HCT116 (cell line): Measurements from ENCODE around the gene SEC24C. TPM values are rescaled to one million over a fixed set of nuclear protein-coding genes. Genes with fewer than 3 reads are reported as not detected.

Experiments
- ATAC-seq: fragments of 200-7000 bp; cut with Tn5 transposase; 2 replicates; pipeline ENCODE4 v1.9.1; 2020; ENCODE audit warnings: mild to moderate bottlenecking, moderate library complexity
- BruUV-seq: library from RNA; stranded (reverse); fragments of 400-500 nt; replicated peaks from 2 replicates; lab custom pipeline; 2021; lab: Mats Ljungman, UMichigan
- CTCF ChIA-PET: fragments of 300-600 bp; sonication (Branson Sonifier 250); formaldehyde crosslinking; loops from one replicate; lab custom pipeline; 2021; ENCODE audit warnings: antibody characterized with exemption; lab: Charles Lee
- POLR2A ChIA-PET: fragments of 300-600, 350-600 bp; sonication (Branson Sonifier 250); formaldehyde crosslinking; loops from one replicate; lab custom pipeline; 2021; ENCODE audit warnings: antibody characterized with exemption; lab: Charles Lee
- RAD21 ChIA-PET, 2 experiments: fragments of 300-600 bp; sonication (Branson Sonifier 250); formaldehyde crosslinking; loops; one replicate each; lab custom pipeline; 2023; ENCODE audit warnings: low total read pairs in 2 of 2; ENCODE audit not compliant: uncharacterized antibody in 2 of 2, unreplicated experiment in 2 of 2, low non-redundant PET in 1 of 2; lab: Charles Lee
- DNase-seq: peaks from one replicate; pipeline ENCODE4 v3.0.0-alpha.2; 2010; ENCODE audit warnings: low read depth, low spot score
- H2AFZ ChIP-seq: fragments of 200-600 bp; shearing (Covaris generic), sonication (generic); 2 replicates; pipeline ENCODE4 v1.6.1; 2017; ENCODE audit warnings: low read depth, mixed run types, mixed read lengths, antibody characterized with exemption, low read length; ENCODE audit not compliant: poor library complexity, severe bottlenecking
- H3K27ac ChIP-seq: 2 replicates; pipeline ENCODE4 v1.5.1; 2012; ENCODE audit warnings: low read depth, low read length
- H3K27me3 ChIP-seq: fragments of 200-600 bp; sonication (generic); 2 replicates; pipeline ENCODE4 v1.6.1; 2016; ENCODE audit warnings: mixed run types, low read length, mixed read lengths; ENCODE audit not compliant: insufficient read depth
- H3K36me3 ChIP-seq, 2 experiments: fragments of 200-500 bp in 1 of 2; fragments of 200-600 bp in 1 of 2; sonication (Bioruptor generic) in 1 of 2; sonication (generic) in 1 of 2; 2 replicates each; pipeline versions ENCODE4 v1.5.1 to v1.6.1; 2014 to 2016; ENCODE audit warnings: low read length in 2 of 2, inconsistent platforms in 1 of 2, mixed read lengths in 1 of 2, mixed run types in 1 of 2; ENCODE audit not compliant: insufficient read depth in 2 of 2, control insufficient read depth in 1 of 2
- H3K4me1 ChIP-seq, 2 experiments: fragments of 200-600 bp in 1 of 2; sonication (generic) in 1 of 2; 2 replicates each; pipeline versions ENCODE4 v1.5.1 to v1.6.1; 2012 to 2017; ENCODE audit warnings: low read length in 2 of 2, inconsistent platforms in 1 of 2, mild to moderate bottlenecking in 1 of 2, mixed read lengths in 1 of 2, mixed run types in 1 of 2, moderate library complexity in 1 of 2; ENCODE audit not compliant: insufficient read depth in 2 of 2, control insufficient read depth in 1 of 2
- H3K4me2 ChIP-seq: fragments of 200-600 bp; sonication (generic); 2 replicates; pipeline ENCODE4 v1.6.1; 2017; ENCODE audit warnings: mixed run types, low read length, mixed read lengths
- H3K4me3 ChIP-seq, 2 experiments: fragments of 200-600 bp in 1 of 2; sonication (generic) in 1 of 2; replicated peaks in 1 of 2; 2 replicates each; pipeline ENCODE4 v1.5.1; 2011 to 2016; ENCODE audit warnings: low read length in 2 of 2, control low read depth in 1 of 2, low read depth in 1 of 2, mild to moderate bottlenecking in 1 of 2, mixed read lengths in 1 of 2, mixed run types in 1 of 2
- H3K79me2 ChIP-seq: fragments of 200-600 bp; sonication (generic); 2 replicates; pipeline ENCODE4 v1.6.1; 2017; ENCODE audit warnings: mild to moderate bottlenecking, mixed run types, low read length, moderate library complexity, mixed read lengths; ENCODE audit not compliant: insufficient read depth
- H3K9ac ChIP-seq: fragments of 200-600 bp; sonication (generic); 2 replicates; pipeline ENCODE4 v1.6.1; 2016; ENCODE audit warnings: low read length, mixed read lengths
- H3K9me2 ChIP-seq: fragments of 200-600 bp; sonication (generic), shearing (Covaris generic); 2 replicates; pipeline ENCODE4 v1.6.1; 2017; ENCODE audit warnings: mixed run types, mild to moderate bottlenecking, moderate library complexity; ENCODE audit not compliant: insufficient read depth
- H3K9me3 ChIP-seq, 2 experiments: fragments of 200-500 bp in 1 of 2; fragments of 200-600 bp in 1 of 2; sonication (Bioruptor generic) in 1 of 2; sonication (generic) in 1 of 2; 2 replicates each; pipeline ENCODE4 v1.6.1; 2014 to 2017; ENCODE audit warnings: low read length in 2 of 2, mixed read lengths in 2 of 2, inconsistent platforms in 1 of 2, low read depth in 1 of 2, mild to moderate bottlenecking in 1 of 2, mixed run types in 1 of 2, moderate library complexity in 1 of 2; ENCODE audit not compliant: control insufficient read depth in 1 of 2, insufficient read depth in 1 of 2
- H4K20me1 ChIP-seq: fragments of 200-600 bp; sonication (generic), shearing (Covaris generic); 2 replicates; pipeline ENCODE4 v1.6.1; 2017; ENCODE audit warnings: mixed run types, mild to moderate bottlenecking, moderate library complexity; ENCODE audit not compliant: insufficient read depth
- CBX3 ChIP-seq: IDR thresholded peaks from 2 replicates; pipeline ENCODE4 v1.6.1; 2012; ENCODE audit warnings: low read depth
- EGR1 ChIP-seq: IDR thresholded peaks from 2 replicates; pipeline ENCODE4 v1.6.1; 2012; ENCODE audit warnings: low read depth
- ELF1 ChIP-seq: IDR thresholded peaks from 2 replicates; pipeline ENCODE4 v1.6.1; 2012; ENCODE audit warnings: low read depth, borderline replicate concordance
- EZH2 ChIP-seq: fragments of 200-600 bp; sonication (generic); IDR thresholded peaks from 2 replicates; pipeline ENCODE4 v1.6.1; 2017; ENCODE audit warnings: antibody characterized with exemption, mixed run types
- FOSL1 ChIP-seq: IDR thresholded peaks from 2 replicates; pipeline ENCODE4 v1.6.1; 2012; ENCODE audit warnings: low read depth
- POLR2AphosphoS5 ChIP-seq: IDR thresholded peaks from 2 replicates; pipeline ENCODE4 v1.6.1; 2011; ENCODE audit warnings: mild to moderate bottlenecking, low read depth, low read length, moderate library complexity
- REST ChIP-seq: IDR thresholded peaks from 2 replicates; pipeline ENCODE4 v1.6.1; 2012; ENCODE audit warnings: low read depth
- SIN3A ChIP-seq: IDR thresholded peaks from 2 replicates; pipeline ENCODE4 v1.6.1; 2012; ENCODE audit warnings: low read depth
- SP1 ChIP-seq: IDR thresholded peaks from 2 replicates; pipeline ENCODE4 v1.6.1; 2012; ENCODE audit warnings: low read depth
- SRF ChIP-seq: IDR thresholded peaks from 2 replicates; pipeline ENCODE4 v1.6.1; 2012; ENCODE audit warnings: low read depth
- TCF7L2 ChIP-seq: IDR thresholded peaks from 2 replicates; pipeline ENCODE4 v1.7.0; 2011; ENCODE audit warnings: borderline replicate concordance, inconsistent platforms; ENCODE audit not compliant: insufficient read depth, insufficient read length; ENCODE audit errors: extremely low read depth
- intact Hi-C: fragments of 100-400 bp; cut with micrococcal nuclease; formaldehyde crosslinking; loops from 2 replicates; pipeline ENCODE4 v1.10.0; 2022
- total RNA-seq: library from RNA; stranded (reverse); gene quantifications from one replicate; pipeline ENCODE4 v1.2.1, GENCODE V29; 2021; ENCODE audit not compliant: unreplicated experiment

The SEC24C gene
- total RNA-seq, 1 experiment from 2014 or later, result 60.9 TPM

- no peak for TF ChIP-seq CBX3
- no peak for TF ChIP-seq REST
- TF ChIP-seq SP1, result no peak
- TF ChIP-seq ELF1, result no peak
- TF ChIP-seq, all 23 proteins: peak for 0
These were observed 74.9 kb downstream of the SEC24C start (continued) for GRCh38 chr10:73819081-73819480.

- BruUV-seq, result no TSS peak
- TF ChIP-seq SP1 (no peak), SIN3A (no peak), CBX3 (no peak), EZH2 (no peak), POLR2AphosphoS5 (no peak), FOSL1 (no peak), EGR1 (no peak), TCF7L2 (no peak), SRF (no peak)
- ChIA-PET CTCF (no interaction called here), POLR2A (no interaction called here), RAD21 (no interaction called here)
- Histone ChIP-seq H3K9me2 (no peaks in the 10 kb centered on the region), H3K4me1 (no peaks in the 10 kb centered on the region), H3K36me3 (peaks cover 9 to 15% of the 10 kb centered on the region in 2 experiments; a peak in 3 of 4 replicates), H4K20me1 (no peaks in the 10 kb centered on the region), H3K4me3 (no peak overlapping the region), H3K4me2 (no peak overlapping the region), H3K27ac (no peak overlapping the region), H3K27me3 (no peaks in the 10 kb centered on the region), H3K9me3 (no peaks in the 10 kb centered on the region), H3K79me2 (no peaks in the 10 kb centered on the region), H2AFZ (no peak overlapping the region), H3K9ac (no peak overlapping the region)
- intact Hi-C loops, result no loop called here
- ATAC-seq, result no peak
- no peak for DNase-seq
These were observed 75.4 kb downstream of the SEC24C start for GRCh38 chr10:73819513-73820093.

Other genes starting within 250 kb of the SEC24C start
- 32.0 TPM for gene PPP3CB, start 248.3 kb upstream of the SEC24C start, total RNA-seq
- gene USP54, start 153.0 kb upstream of the SEC24C start, total RNA-seq, result 28.0 TPM
- gene MYOZ1, start 102.9 kb upstream of the SEC24C start, total RNA-seq, result not detected
- 0.10 TPM for gene SYNPO2L, start 88.3 kb upstream of the SEC24C start, total RNA-seq
- gene AGAP5, start 46.3 kb upstream of the SEC24C start, total RNA-seq, result 7.5 TPM
- 36.6 TPM for gene CHCHD1, start 37.7 kb downstream of the SEC24C start, total RNA-seq
- gene ZSWIM8, start 41.2 kb downstream of the SEC24C start, total RNA-seq, result 49.9 TPM
- gene NDST2, start 67.2 kb downstream of the SEC24C start, total RNA-seq, result 21.8 TPM
- 28.3 TPM for gene CAMK2G, start 130.2 kb downstream of the SEC24C start, total RNA-seq
- 60.3 TPM for gene PLAU, start 166.8 kb downstream of the SEC24C start, total RNA-seq